Testis (tissue), 2 donors: ENCODE data around the gene IGSF11.

Source experiments
- POLR2A ChIP-seq: fragments of 450-650 bp; IDR thresholded peaks from one replicate; pipeline ENCODE4 v1.6.1; 2017; ENCODE audit warnings: antibody characterized with exemption, mild to moderate bottlenecking, moderate library complexity
- TF ChIP-seq, protein P1 (sequence below), 3 experiments: fragments of 450-650 bp in 2 of 3; fragments of 200-600 bp in 1 of 3; sonication (generic) in 1 of 3; IDR thresholded peaks; one replicate each; pipeline ENCODE4 v1.5.1; 2016 to 2019; ENCODE audit warnings: antibody characterized with exemption in 3 of 3, mild to moderate bottlenecking in 2 of 3, moderate library complexity in 1 of 3

- TF ChIP-seq, protein P1, sequence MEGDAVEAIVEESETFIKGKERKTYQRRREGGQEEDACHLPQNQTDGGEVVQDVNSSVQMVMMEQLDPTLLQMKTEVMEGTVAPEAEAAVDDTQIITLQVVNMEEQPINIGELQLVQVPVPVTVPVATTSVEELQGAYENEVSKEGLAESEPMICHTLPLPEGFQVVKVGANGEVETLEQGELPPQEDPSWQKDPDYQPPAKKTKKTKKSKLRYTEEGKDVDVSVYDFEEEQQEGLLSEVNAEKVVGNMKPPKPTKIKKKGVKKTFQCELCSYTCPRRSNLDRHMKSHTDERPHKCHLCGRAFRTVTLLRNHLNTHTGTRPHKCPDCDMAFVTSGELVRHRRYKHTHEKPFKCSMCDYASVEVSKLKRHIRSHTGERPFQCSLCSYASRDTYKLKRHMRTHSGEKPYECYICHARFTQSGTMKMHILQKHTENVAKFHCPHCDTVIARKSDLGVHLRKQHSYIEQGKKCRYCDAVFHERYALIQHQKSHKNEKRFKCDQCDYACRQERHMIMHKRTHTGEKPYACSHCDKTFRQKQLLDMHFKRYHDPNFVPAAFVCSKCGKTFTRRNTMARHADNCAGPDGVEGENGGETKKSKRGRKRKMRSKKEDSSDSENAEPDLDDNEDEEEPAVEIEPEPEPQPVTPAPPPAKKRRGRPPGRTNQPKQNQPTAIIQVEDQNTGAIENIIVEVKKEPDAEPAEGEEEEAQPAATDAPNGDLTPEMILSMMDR (IDR thresholded peaks at IDR 0.05), result no peak
- TF ChIP-seq POLR2A, result no peak
These were observed 67.9 kb downstream of the IGSF11 start for GRCh38 chr3:118966700-118967099.
